ENCODE data around the gene SLC4A3. TPM values are rescaled to one million over a fixed set of nuclear protein-coding genes. Genes with fewer than 3 reads are reported as not detected.
"Not testable (repeated sequence)": the region's sequence is repeated elsewhere in the genome, so short reads cannot be mapped to it uniquely, and the experiment has no call there.

The SLC4A3 gene
- total RNA-seq, 1 experiment from 2014 or later: 20.2 TPM

- H3K27me3 Mint-ChIP-seq (ENCODE audit: unreplicated experiment): no peaks in the 10 kb centered on the region
- H3K27ac Mint-ChIP-seq (ENCODE audit: unreplicated experiment): no peak overlapping the region
- no peaks in the 10 kb centered on the region for H3K9me3 Mint-ChIP-seq (ENCODE audit: low read depth, unreplicated experiment)
- peaks cover 2% of the 10 kb centered on the region for H3K36me3 Mint-ChIP-seq (ENCODE audit: insufficient read depth, unreplicated experiment)
- CTCF ChIA-PET: interaction anchor here (1.1 kb wide), 1 partner anchor 34 kb away, joined by 5 read pairs; no protein-coding TSS in a partner anchor
- no peak for TF ChIP-seq CTCF (IDR thresholded peaks at IDR 0.05; ENCODE audit: unreplicated experiment)
- no peak overlapping the region for H3K4me3 Mint-ChIP-seq (ENCODE audit: low read depth, unreplicated experiment)
- intact Hi-C loops (cut with micrococcal nuclease; ENCODE audit: unreplicated experiment): no loop called here
- no peak for DNase-seq
- no TSS peak for BruUV-seq (replicated peaks)
- H3K4me1 Mint-ChIP-seq (ENCODE audit: low read depth, unreplicated experiment): peaks cover 7% of the 10 kb centered on the region
Measured at GRCh38 chr2:219679571-219679970, 52.1 kb downstream of the SLC4A3 start.

GRCh38 chr2:219680958-219681693 is 53.7 kb downstream of the SLC4A3 start:
- no peak for TF ChIP-seq CTCF (IDR thresholded peaks at IDR 0.05; ENCODE audit: unreplicated experiment)
- Mint-ChIP-seq H3K4me3 (ENCODE audit: low read depth, unreplicated experiment) (no peak overlapping the region), H3K27me3 (ENCODE audit: unreplicated experiment) (no peaks in the 10 kb centered on the region), H3K9me3 (ENCODE audit: low read depth, unreplicated experiment) (no peaks in the 10 kb centered on the region), H3K36me3 (ENCODE audit: insufficient read depth, unreplicated experiment) (peaks cover 17% of the 10 kb centered on the region), H3K4me1 (ENCODE audit: low read depth, unreplicated experiment) (peaks cover 18% of the 10 kb centered on the region), H3K27ac (ENCODE audit: unreplicated experiment) (no peak overlapping the region)
- DNase-seq: no peak
- CTCF ChIA-PET: no interaction called here
- intact Hi-C loops (cut with micrococcal nuclease; ENCODE audit: unreplicated experiment): no loop called here
- BruUV-seq (replicated peaks): no TSS peak

GRCh38 chr2:219681694-219682300 is 54.4 kb downstream of the SLC4A3 start:
- no TSS peak for BruUV-seq (replicated peaks)

GRCh38 chr2:219683474-219683873 is 56.0 kb downstream of the SLC4A3 start:
- H3K9me3 Mint-ChIP-seq (ENCODE audit: low read depth, unreplicated experiment); BruUV-seq (replicated peaks); DNase-seq; intact Hi-C loops (cut with micrococcal nuclease; ENCODE audit: unreplicated experiment); H3K27ac Mint-ChIP-seq (ENCODE audit: unreplicated experiment); H3K4me3 Mint-ChIP-seq (ENCODE audit: low read depth, unreplicated experiment); H3K27me3 Mint-ChIP-seq (ENCODE audit: unreplicated experiment): not testable (repeated sequence)
- Mint-ChIP-seq H3K36me3 (ENCODE audit: insufficient read depth, unreplicated experiment) (peaks cover 31% of the 10 kb centered on the region), H3K4me1 (ENCODE audit: low read depth, unreplicated experiment) (peaks cover 38% of the 10 kb centered on the region)
- CTCF ChIA-PET: interaction anchor here (1.1 kb wide), 1 partner anchor 231 kb away, joined by 3 read pairs; no protein-coding TSS in a partner anchor

More at GRCh38 chr2:219681694-219682300, 54.4 kb downstream of the SLC4A3 start:
- peaks cover 22% of the 10 kb centered on the region for H3K36me3 Mint-ChIP-seq (ENCODE audit: insufficient read depth, unreplicated experiment)
- H3K4me1 Mint-ChIP-seq (ENCODE audit: low read depth, unreplicated experiment): peaks cover 25% of the 10 kb centered on the region
- no peak overlapping the region for H3K27ac Mint-ChIP-seq (ENCODE audit: unreplicated experiment)
- no peak for TF ChIP-seq CTCF (IDR thresholded peaks at IDR 0.05; ENCODE audit: unreplicated experiment)
- no peaks in the 10 kb centered on the region for H3K27me3 Mint-ChIP-seq (ENCODE audit: unreplicated experiment)
- no peaks in the 10 kb centered on the region for H3K9me3 Mint-ChIP-seq (ENCODE audit: low read depth, unreplicated experiment)
- no peak overlapping the region for H3K4me3 Mint-ChIP-seq (ENCODE audit: low read depth, unreplicated experiment)
- intact Hi-C loops (cut with micrococcal nuclease; ENCODE audit: unreplicated experiment): no loop called here
- CTCF ChIA-PET: no interaction called here
- no peak for DNase-seq
